AG09309 (cell line): Measurements from ENCODE around the gene USP40.

Experiments used
- DNase-seq: peaks from one replicate; pipeline ENCODE4 v3.0.0-alpha.2; 2010; ENCODE audit warnings: low read depth
- H3K4me3 ChIP-seq: 2 replicates; pipeline ENCODE4 v1.5.1; 2011; ENCODE audit warnings: mild to moderate bottlenecking, low read depth, low read length, moderate library complexity; ENCODE audit not compliant: control insufficient read depth
- TF ChIP-seq, protein P1 (sequence below): IDR thresholded peaks from 2 replicates; pipeline ENCODE4 v1.5.1; 2011; ENCODE audit warnings: mild to moderate bottlenecking, low read depth, low read length, inconsistent platforms; ENCODE audit not compliant: insufficient read depth, control insufficient read depth; ENCODE audit errors: missing control alignments

Gene USP40

GRCh38 chr2:233476651-233477547 lies 89.7 kb downstream of the USP40 start:
- TF ChIP-seq, protein P1, sequence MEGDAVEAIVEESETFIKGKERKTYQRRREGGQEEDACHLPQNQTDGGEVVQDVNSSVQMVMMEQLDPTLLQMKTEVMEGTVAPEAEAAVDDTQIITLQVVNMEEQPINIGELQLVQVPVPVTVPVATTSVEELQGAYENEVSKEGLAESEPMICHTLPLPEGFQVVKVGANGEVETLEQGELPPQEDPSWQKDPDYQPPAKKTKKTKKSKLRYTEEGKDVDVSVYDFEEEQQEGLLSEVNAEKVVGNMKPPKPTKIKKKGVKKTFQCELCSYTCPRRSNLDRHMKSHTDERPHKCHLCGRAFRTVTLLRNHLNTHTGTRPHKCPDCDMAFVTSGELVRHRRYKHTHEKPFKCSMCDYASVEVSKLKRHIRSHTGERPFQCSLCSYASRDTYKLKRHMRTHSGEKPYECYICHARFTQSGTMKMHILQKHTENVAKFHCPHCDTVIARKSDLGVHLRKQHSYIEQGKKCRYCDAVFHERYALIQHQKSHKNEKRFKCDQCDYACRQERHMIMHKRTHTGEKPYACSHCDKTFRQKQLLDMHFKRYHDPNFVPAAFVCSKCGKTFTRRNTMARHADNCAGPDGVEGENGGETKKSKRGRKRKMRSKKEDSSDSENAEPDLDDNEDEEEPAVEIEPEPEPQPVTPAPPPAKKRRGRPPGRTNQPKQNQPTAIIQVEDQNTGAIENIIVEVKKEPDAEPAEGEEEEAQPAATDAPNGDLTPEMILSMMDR: no peak
- no peak overlapping the region for H3K4me3 ChIP-seq
- DNase-seq: no peak

- H3K4me3 ChIP-seq: no peak overlapping the region
- TF ChIP-seq, protein P1: no peak
- DNase-seq: no peak
Observed at GRCh38 chr2:233476063-233476410, 90.5 kb downstream of the USP40 start.

GRCh38 chr2:233474308-233475160 lies 92.0 kb downstream of the USP40 start:
- DNase-seq: no peak
- TF ChIP-seq, protein P1: no peak
- H3K4me3 ChIP-seq: no peak overlapping the region

GRCh38 chr2:233473878-233474277 lies 92.7 kb downstream of the USP40 start:
- TF ChIP-seq, protein P1: no peak
- no peak for DNase-seq
- H3K4me3 ChIP-seq: no peak overlapping the region

GRCh38 chr2:233473386-233473791 lies 93.2 kb downstream of the USP40 start:
- no peak overlapping the region for H3K4me3 ChIP-seq
- TF ChIP-seq, protein P1: no peak
- no peak for DNase-seq

GRCh38 chr2:233471291-233472035 lies 95.1 kb downstream of the USP40 start:
- no peak for DNase-seq
- no peak overlapping the region for H3K4me3 ChIP-seq
- TF ChIP-seq, protein P1: no peak
